SH-SY5Y (cell line): Measurements from ENCODE around the gene PACS2.

Source experiments
- GATA2 ChIP-seq: IDR thresholded peaks from 2 replicates; pipeline ENCODE4 v1.6.1; 2011; ENCODE audit warnings: mild to moderate bottlenecking, low read depth, low read length
- GATA3 ChIP-seq: IDR thresholded peaks from 2 replicates; pipeline ENCODE4 v1.6.1; 2011; ENCODE audit warnings: low read depth, mild to moderate bottlenecking, low read length, moderate library complexity

GRCh38 chr14:105440992-105441391, 126.4 kb downstream of the PACS2 start:
- no peak for TF ChIP-seq GATA3
- no peak for TF ChIP-seq GATA2
